WTC11 (cell line): Measurements from ENCODE around the gene ALS2. TPM values are rescaled to one million over a fixed set of nuclear protein-coding genes. Genes with fewer than 3 reads are reported as not detected.

Source experiments
- ATAC-seq: fragments of 200-7000 bp; cut with Tn5 transposase; 2 replicates; pipeline ENCODE4 v1.10.0; 2021; ENCODE audit warnings: mild to moderate bottlenecking, moderate library complexity
- CTCF ChIA-PET: fragments of 300-600 bp; sonication (Branson Sonifier 250); formaldehyde crosslinking; loops from one replicate; lab custom pipeline; 2021; ENCODE audit warnings: antibody characterized with exemption; lab: Charles Lee
- POLR2A ChIA-PET: fragments of 350-600 bp; sonication (Branson Sonifier 250); formaldehyde crosslinking; loops from one replicate; lab custom pipeline; 2021; ENCODE audit warnings: antibody characterized with exemption; lab: Charles Lee
- DNase-seq: peaks from one replicate; pipeline ENCODE4 v3.0.0; 2021; ENCODE audit warnings: low spot score
- H3K27ac Mint-ChIP-seq: 2 replicates; pipeline ENCODE4 v1.8.0; 2021; ENCODE audit warnings: mixed read lengths
- H3K27me3 Mint-ChIP-seq: 2 replicates; pipeline ENCODE4 v1.8.0; 2021; ENCODE audit warnings: low read depth, mild to moderate bottlenecking, moderate library complexity, mixed read lengths
- H3K36me3 Mint-ChIP-seq: 2 replicates; pipeline ENCODE4 v1.8.0; 2021; ENCODE audit warnings: mixed read lengths
- H3K4me1 Mint-ChIP-seq: 2 replicates; pipeline ENCODE4 v1.8.0; 2022; ENCODE audit warnings: mixed read lengths
- H3K4me3 Mint-ChIP-seq: 2 replicates; pipeline ENCODE4 v1.8.0; 2021; ENCODE audit warnings: mild to moderate bottlenecking, moderate library complexity, mixed read lengths
- H3K9me3 Mint-ChIP-seq: 2 replicates; pipeline ENCODE4 v1.8.0; 2021; ENCODE audit warnings: mixed read lengths
- ARID4B ChIP-seq: sonication (generic); formaldehyde crosslinking; IDR thresholded peaks from 2 replicates; pipeline ENCODE4 v1.8.0; 2023; ENCODE audit warnings: missing genetic modification reagents, mild to moderate bottlenecking, borderline replicate concordance
- CBFB ChIP-seq: sonication (generic); formaldehyde crosslinking; IDR thresholded peaks from 2 replicates; pipeline ENCODE4 v1.8.1; 2022; ENCODE audit warnings: mild to moderate bottlenecking, low read depth, missing genetic modification reagents
- E2F1 ChIP-seq: sonication (generic); formaldehyde crosslinking; IDR thresholded peaks from 2 replicates; pipeline ENCODE4 v1.8.0; 2022; ENCODE audit warnings: mild to moderate bottlenecking, missing genetic modification reagents
- ESRRA ChIP-seq: sonication (generic); formaldehyde crosslinking; IDR thresholded peaks from 2 replicates; pipeline ENCODE4 v1.8.1; 2022; ENCODE audit warnings: mild to moderate bottlenecking, missing genetic modification reagents, borderline replicate concordance
- HMGA2 ChIP-seq: fragments of 250-450 bp; sonication (Bioruptor Pico); IDR thresholded peaks from 2 replicates; pipeline ENCODE4 v1.4.0; 2021; ENCODE audit warnings: mild to moderate bottlenecking, moderate library complexity
- JAZF1 ChIP-seq: fragments of 250-450 bp; sonication (Bioruptor Pico); IDR thresholded peaks from 2 replicates; pipeline ENCODE4 v1.9.0; 2021; ENCODE audit warnings: moderate library complexity, mild to moderate bottlenecking, inconsistent platforms
- PREB ChIP-seq: sonication (generic); formaldehyde crosslinking; IDR thresholded peaks from 2 replicates; pipeline ENCODE4 v1.8.1; 2022; ENCODE audit warnings: mild to moderate bottlenecking, missing genetic modification reagents, moderate library complexity, borderline replicate concordance
- SOX15 ChIP-seq: fragments of 250-450 bp; sonication (Bioruptor Pico); IDR thresholded peaks from 2 replicates; pipeline ENCODE4 v1.9.0; 2021; ENCODE audit warnings: mild to moderate bottlenecking
- SP1 ChIP-seq: sonication (generic); formaldehyde crosslinking; conservative IDR thresholded peaks from 2 replicates; pipeline ENCODE4 v1.8.1; 2022; ENCODE audit warnings: missing genetic modification reagents
- ZMAT4 ChIP-seq: fragments of 250-450 bp; sonication (Bioruptor Pico); IDR thresholded peaks from 2 replicates; pipeline ENCODE4 v1.9.0; 2021; ENCODE audit warnings: mild to moderate bottlenecking
- ZNF263 ChIP-seq: sonication (generic); formaldehyde crosslinking; IDR thresholded peaks from 2 replicates; pipeline ENCODE4 v1.8.1; 2022; ENCODE audit warnings: low read depth, mild to moderate bottlenecking, moderate library complexity, missing genetic modification reagents
- ZNF396 ChIP-seq: fragments of 250-450 bp; sonication (Bioruptor Pico); IDR thresholded peaks from 2 replicates; pipeline ENCODE4 v1.8.0; 2021; ENCODE audit warnings: mild to moderate bottlenecking, moderate library complexity, borderline replicate concordance
- ZNF425 ChIP-seq: fragments of 250-450 bp; sonication (Bioruptor Pico); conservative IDR thresholded peaks from 2 replicates; pipeline ENCODE4 v1.9.0; 2021; ENCODE audit warnings: mild to moderate bottlenecking
- ZNF512 ChIP-seq: sonication (generic); formaldehyde crosslinking; IDR thresholded peaks from 2 replicates; pipeline ENCODE4 v1.8.1; 2022; ENCODE audit warnings: missing genetic modification reagents, borderline replicate concordance
- total RNA-seq: library from RNA; stranded (reverse); gene quantifications from 3 replicates; pipeline ENCODE4 v1.2.3, GENCODE V29; 2021

Gene ALS2
- total RNA-seq, 1 experiment from 2014 or later = 30.5 TPM

GRCh38 chr2:201661366-201661765 lies 119.4 kb downstream of the ALS2 start:
- H3K27ac Mint-ChIP-seq = no peak overlapping the region; the same call in 1 of the 2 replicates
- ATAC-seq (peak; percentile 60), DNase-seq (no peak)
- peaks cover 7% of the 10 kb centered on the region; the same call in 1 of the 2 replicates for H3K4me1 Mint-ChIP-seq
- H3K36me3 Mint-ChIP-seq = no peaks in the 10 kb centered on the region
- TF ChIP-seq ZMAT4 (CRISPR knock-in tag) (no peak), ESRRA (CRISPR knock-in tag) (no peak), JAZF1 (CRISPR knock-in tag) (no peak), ZNF263 (CRISPR knock-in tag) (no peak), ZNF512 (CRISPR knock-in tag) (no peak), SP1 (no peak)
- H3K27me3 Mint-ChIP-seq = no peaks in the 10 kb centered on the region
- no peak overlapping the region for H3K4me3 Mint-ChIP-seq
- POLR2A ChIA-PET = no interaction called here
- CTCF ChIA-PET = interaction anchor here (0.5 kb wide), 1 partner anchor 518 kb away, joined by 3 read pairs; no protein-coding TSS in a partner anchor
- no peaks in the 10 kb centered on the region for H3K9me3 Mint-ChIP-seq

- ATAC-seq = peak; percentile 47
- CTCF ChIA-PET = no interaction called here
Observed at GRCh38 chr2:201660293-201660895, 120.3 kb downstream of the ALS2 start.

GRCh38 chr2:201656740-201657139 lies 124.0 kb downstream of the ALS2 start:
- Mint-ChIP-seq H3K4me3 (no peak overlapping the region), H3K9me3 (no peaks in the 10 kb centered on the region), H3K36me3 (no peaks in the 10 kb centered on the region), H3K27ac (no peak overlapping the region), H3K4me1 (peaks cover 4% of the 10 kb centered on the region; the same call in 1 of the 2 replicates), H3K27me3 (no peaks in the 10 kb centered on the region)
- ATAC-seq (peak; percentile 69), DNase-seq (no peak)
- TF ChIP-seq HMGA2 = no peak
- TF ChIP-seq ZNF512 (CRISPR knock-in tag) = no peak
- no peak for TF ChIP-seq ARID4B (CRISPR knock-in tag)
- TF ChIP-seq PREB = no peak
- TF ChIP-seq ZNF425 (CRISPR knock-in tag) = no peak
- TF ChIP-seq CBFB (CRISPR knock-in tag) = no peak
- ChIA-PET CTCF (no interaction called here), POLR2A (no interaction called here)

More at GRCh38 chr2:201660293-201660895, 120.3 kb downstream of the ALS2 start:
- Mint-ChIP-seq H3K9me3 (no peaks in the 10 kb centered on the region), H3K27me3 (no peaks in the 10 kb centered on the region), H3K4me3 (no peak overlapping the region), H3K36me3 (no peaks in the 10 kb centered on the region), H3K27ac (no peak overlapping the region), H3K4me1 (peaks cover 7% of the 10 kb centered on the region; the same call in 1 of the 2 replicates)
- POLR2A ChIA-PET = interaction anchor here (0.7 kb wide), 1 partner anchor 1092 kb away, joined by 4 read pairs; no protein-coding TSS in a partner anchor
- TF ChIP-seq SOX15 (CRISPR knock-in tag) (no peak), E2F1 (CRISPR knock-in tag) (no peak), ZNF396 (CRISPR knock-in tag) (no peak)
- DNase-seq = no peak
